K562 (cell line): ENCODE data around the gene FMNL2. TPM values are rescaled to one million over a fixed set of nuclear protein-coding genes. Genes with fewer than 3 reads are reported as not detected.

Source experiments
- ATAC-seq: fragments of 200-7000 bp; cut with Tn5 transposase; 3 replicates; pipeline ENCODE4 v1.9.1; 2020; ENCODE audit warnings: moderate library complexity
- BruUV-seq: library from RNA; stranded (reverse); fragments of 400-500 nt; replicated peaks from 2 replicates; lab custom pipeline; 2021; lab: Mats Ljungman, UMichigan
- CTCF ChIA-PET: fragments of 300-600 bp; formaldehyde crosslinking; extraction: SDS; loops from one replicate; lab custom pipeline; 2021; ENCODE audit warnings: low intra/inter-chr PET ratio; lab: Yijun Ruan, JAX
- POLR2A ChIA-PET: fragments of 300-600, 350-650 bp; sonication (Branson Sonifier 250); formaldehyde crosslinking; extraction: SDS; loops from one replicate; lab custom pipeline; 2021; ENCODE audit warnings: antibody characterized with exemption, inconsistent platforms; lab: Yijun Ruan, JAX
- DNase-seq, 4 experiments: peaks; one replicate each; pipeline versions ENCODE4 v3.0.0 to v3.0.0-alpha.2; 2011 to 2018; ENCODE audit warnings: low spot score in 3 of 4, mixed read lengths in 3 of 4; ENCODE audit errors: extremely low read depth in 1 of 4
- FAIRE-seq: peaks from 2 replicates; lab custom pipeline; 2011; peaks lifted over from hg19 to GRCh38; lab: Jason Lieb, UNC
- H2AFZ ChIP-seq: 2 replicates; pipeline ENCODE4 v1.6.0; 2011; ENCODE audit warnings: low read depth, low read length, control low read depth, inconsistent platforms
- H3K27ac ChIP-seq: fragments of 200-600 bp; 3 replicates; pipeline ENCODE4 v1.8.0; 2011; ENCODE audit warnings: low read depth, mild to moderate bottlenecking, control low read depth, inconsistent platforms, low read length, moderate library complexity, mixed read lengths; ENCODE audit errors: extremely low read depth
- H3K27me3 ChIP-seq, 2 experiments: fragments of 300-600 bp in 1 of 2; 2 replicates in 1 of 2; 3 replicates in 1 of 2; pipeline versions ENCODE4 v1.6.0 to v1.8.0; 2011; ENCODE audit warnings: inconsistent platforms in 2 of 2, low read length in 2 of 2, mild to moderate bottlenecking in 1 of 2, mixed read lengths in 1 of 2, moderate library complexity in 1 of 2; ENCODE audit not compliant: control insufficient read depth in 2 of 2, insufficient read depth in 2 of 2
- H3K36me3 ChIP-seq: fragments of 300-600 bp; 3 replicates; pipeline ENCODE4 v1.8.0; 2011; ENCODE audit warnings: mild to moderate bottlenecking, low read length, inconsistent platforms; ENCODE audit not compliant: control insufficient read depth, insufficient read depth
- H3K4me1 ChIP-seq, 2 experiments: fragments of 200-600 bp in 1 of 2; replicated peaks in 1 of 2; 2 replicates in 1 of 2; 3 replicates in 1 of 2; pipeline versions ENCODE4 v1.5.1 to v1.8.0; 2011; ENCODE audit warnings: inconsistent platforms in 2 of 2, low read length in 2 of 2, mild to moderate bottlenecking in 1 of 2, mixed read lengths in 1 of 2, moderate library complexity in 1 of 2; ENCODE audit not compliant: control insufficient read depth in 2 of 2, insufficient read depth in 2 of 2
- H3K4me2 ChIP-seq: 2 replicates; pipeline ENCODE4 v1.6.1; 2011; ENCODE audit warnings: low read length, control low read depth, inconsistent platforms, mixed read lengths; ENCODE audit not compliant: insufficient read depth
- H3K4me3 ChIP-seq: fragments of 200-600 bp; sonication (generic), shearing (Covaris generic); 2 replicates; pipeline ENCODE4 v1.5.1; 2016; ENCODE audit warnings: control low read depth, inconsistent platforms
- H3K79me2 ChIP-seq: fragments of 200-600 bp; 3 replicates; pipeline ENCODE4 v1.8.0; 2011; ENCODE audit warnings: low read length, inconsistent platforms; ENCODE audit not compliant: control insufficient read depth, insufficient read depth
- H3K9ac ChIP-seq, 2 experiments: 2 replicates each; pipeline versions ENCODE4 v1.6.0 to v1.6.1; 2011; ENCODE audit warnings: low read depth in 2 of 2, low read length in 2 of 2, control low read depth in 1 of 2, inconsistent platforms in 1 of 2, mild to moderate bottlenecking in 1 of 2, mixed read lengths in 1 of 2; ENCODE audit not compliant: insufficient read depth in 1 of 2
- H3K9me1 ChIP-seq: one replicate; pipeline ENCODE4 v1.6.0; 2011; ENCODE audit warnings: inconsistent platforms, mild to moderate bottlenecking, low read length, moderate library complexity; ENCODE audit not compliant: control insufficient read depth, insufficient read depth
- H3K9me3 ChIP-seq: replicated peaks from 2 replicates; pipeline ENCODE4 v1.5.1; 2011; ENCODE audit warnings: low read depth, low read length, inconsistent platforms; ENCODE audit not compliant: control insufficient read depth, insufficient read depth
- H4K20me1 ChIP-seq: replicated peaks from 2 replicates; pipeline ENCODE4 v1.6.1; 2011; ENCODE audit warnings: low read length, inconsistent platforms, mixed read lengths; ENCODE audit not compliant: control insufficient read depth, insufficient read depth
- ATF1 ChIP-seq, 2 experiments: fragments of 450-650 bp in 1 of 2; IDR thresholded peaks; 2 replicates each; pipeline ENCODE4 v1.6.1; 2016; ENCODE audit warnings: missing compliant biosample characterization in 1 of 2, missing genetic modification characterization in 1 of 2
- BRCA1 ChIP-seq, 2 experiments: fragments of 450-650 bp in 1 of 2; sonication (generic) in 1 of 2; formaldehyde crosslinking in 1 of 2; IDR thresholded peaks; 2 replicates each; pipeline versions ENCODE4 v1.5.0 to v1.6.1; 2017 to 2020; ENCODE audit warnings: mild to moderate bottlenecking in 1 of 2, missing genetic modification reagents in 1 of 2
- DMBX1 ChIP-seq: fragments of 250-450 bp; sonication (Bioruptor Pico); IDR thresholded peaks from 2 replicates; pipeline ENCODE4 v1.8.0; 2022; ENCODE audit warnings: inconsistent platforms, mild to moderate bottlenecking, moderate library complexity, borderline replicate concordance
- FOS ChIP-seq: IDR thresholded peaks from 3 replicates; pipeline ENCODE4 v1.6.1; 2011; ENCODE audit not compliant: insufficient read length; ENCODE audit errors: extremely low read depth
- FOSL1 ChIP-seq: fragments of 200-800 bp; sonication (Bioruptor generic); conservative IDR thresholded peaks from 2 replicates; pipeline ENCODE4 v1.6.1; 2016; ENCODE audit warnings: missing genetic modification characterization, missing compliant biosample characterization
- HCFC1 ChIP-seq: IDR thresholded peaks from 2 replicates; pipeline ENCODE4 v1.6.1; 2012; ENCODE audit warnings: low read depth, low read length, improper control_type of control experiment
- STAG1 ChIP-seq: sonication (generic); formaldehyde crosslinking; IDR thresholded peaks from 2 replicates; pipeline ENCODE4 v1.5.0; 2020; ENCODE audit warnings: missing genetic modification reagents, borderline replicate concordance
- ZNF124 ChIP-seq: sonication (generic); formaldehyde crosslinking; IDR thresholded peaks from 2 replicates; pipeline ENCODE4 v1.8.1; 2022; ENCODE audit warnings: missing genetic modification reagents
- ZNF316 ChIP-seq: fragments of 450-650 bp; IDR thresholded peaks from 2 replicates; pipeline ENCODE4 v1.6.1; 2016
- ZNF431 ChIP-seq: sonication (generic); formaldehyde crosslinking; IDR thresholded peaks from 2 replicates; pipeline ENCODE4 v1.8.0; 2022; ENCODE audit warnings: mild to moderate bottlenecking, missing genetic modification reagents
- WGBS: fragments of 100-300 bp; shearing (Covaris generic); methylation state at CpG from one replicate; pipeline ENCODE4 v1.1.6; 2016; ENCODE audit warnings: low coverage, mixed read lengths; ENCODE audit not compliant: insufficient coverage; ENCODE audit errors: missing lambda C conversion rate; 5-methylcytosine and 5-hydroxymethylcytosine counted together
- in situ Hi-C: fragments of 300-500 bp; cut with MboI; formaldehyde crosslinking; loops from 4 replicates; pipeline ENCODE4 v1.15.0; 2018; ENCODE audit warnings: inconsistent platforms, mixed read lengths
- intact Hi-C: fragments of 100-400 bp; cut with micrococcal nuclease; formaldehyde crosslinking; loops from 2 replicates; pipeline ENCODE4 v1.14.2; 2022
- polyA plus RNA-seq, 8 experiments: library from polyadenylated mRNA; depleted of rRNA in 4 of 8; stranded (reverse) in 5 of 8; unstranded in 3 of 8; fragments of >200 nt; fragmentation: Nextera tagmentation in 2 of 8; fragmentation: Illumina TruSeq in 1 of 8; extraction: Ambion mirVana in 2 of 8; extraction: Trizol in 1 of 8; gene quantifications; 2 replicates each; pipeline versions ENCODE4 v1.2.1 to v1.2.3, GENCODE V29; 2011 to 2014; ENCODE audit warnings: inconsistent platforms in 1 of 8, missing spikeins in 1 of 8
- total RNA-seq, 7 experiments: library from RNA; depleted of rRNA in 6 of 7; stranded (reverse); fragments of >200 nt in 6 of 7; fragmentation: Illumina TruSeq in 2 of 7; extraction: Trizol in 2 of 7; gene quantifications; 2 replicates each; pipeline versions ENCODE4 v1.2.1 to v1.2.3, GENCODE V29; 2011 to 2021; ENCODE audit warnings: low replicate concordance in 1 of 7
- TF ChIP-seq, protein P1 (sequence below): IDR thresholded peaks from 3 replicates; pipeline ENCODE4 v1.6.1; 2011; ENCODE audit warnings: borderline replicate concordance, mild to moderate bottlenecking, moderate library complexity; ENCODE audit not compliant: insufficient read length; ENCODE audit errors: extremely low read depth
- TF ChIP-seq, protein P2 (sequence below): fragments of 250-450 bp; sonication (Bioruptor Pico); IDR thresholded peaks from 2 replicates; pipeline ENCODE4 v1.5.0; 2020; ENCODE audit warnings: mild to moderate bottlenecking, borderline replicate concordance
- TF ChIP-seq, protein P3 (sequence below): fragments of 150-350 bp; IDR thresholded peaks from 2 replicates; pipeline ENCODE4 v1.6.1; 2014; ENCODE audit warnings: low read depth, mild to moderate bottlenecking, low read length, borderline replicate concordance

Gene FMNL2
- total and polyA plus RNA-seq, 9 of the 15 experiments (the other 6 are each of a cell fraction or from before 2014, with no cell fraction given), result 0.15 to 0.49 (median 0.24) TPM; not detected in 1

- FAIRE-seq, result no peak
- TF ChIP-seq ZNF124 (CRISPR knock-in tag) (no peak), ZNF316 (no peak), BRCA1 (IDR thresholded peaks at IDR 0.05) (no peak), BRCA1 (CRISPR knock-in tag; IDR thresholded peaks at IDR 0.05) (no peak), HCFC1 (no peak), ATF1 (CRISPR knock-in tag; IDR thresholded peaks at IDR 0.05) (no peak), ATF1 (tag; IDR thresholded peaks at IDR 0.05) (no peak), FOSL1 (tag) (peak; percentile 78), STAG1 (CRISPR knock-in tag) (no peak), FOS (no peak), DMBX1 (CRISPR knock-in tag) (no peak), ZNF431 (CRISPR knock-in tag) (no peak)
- TF ChIP-seq, protein P1, sequence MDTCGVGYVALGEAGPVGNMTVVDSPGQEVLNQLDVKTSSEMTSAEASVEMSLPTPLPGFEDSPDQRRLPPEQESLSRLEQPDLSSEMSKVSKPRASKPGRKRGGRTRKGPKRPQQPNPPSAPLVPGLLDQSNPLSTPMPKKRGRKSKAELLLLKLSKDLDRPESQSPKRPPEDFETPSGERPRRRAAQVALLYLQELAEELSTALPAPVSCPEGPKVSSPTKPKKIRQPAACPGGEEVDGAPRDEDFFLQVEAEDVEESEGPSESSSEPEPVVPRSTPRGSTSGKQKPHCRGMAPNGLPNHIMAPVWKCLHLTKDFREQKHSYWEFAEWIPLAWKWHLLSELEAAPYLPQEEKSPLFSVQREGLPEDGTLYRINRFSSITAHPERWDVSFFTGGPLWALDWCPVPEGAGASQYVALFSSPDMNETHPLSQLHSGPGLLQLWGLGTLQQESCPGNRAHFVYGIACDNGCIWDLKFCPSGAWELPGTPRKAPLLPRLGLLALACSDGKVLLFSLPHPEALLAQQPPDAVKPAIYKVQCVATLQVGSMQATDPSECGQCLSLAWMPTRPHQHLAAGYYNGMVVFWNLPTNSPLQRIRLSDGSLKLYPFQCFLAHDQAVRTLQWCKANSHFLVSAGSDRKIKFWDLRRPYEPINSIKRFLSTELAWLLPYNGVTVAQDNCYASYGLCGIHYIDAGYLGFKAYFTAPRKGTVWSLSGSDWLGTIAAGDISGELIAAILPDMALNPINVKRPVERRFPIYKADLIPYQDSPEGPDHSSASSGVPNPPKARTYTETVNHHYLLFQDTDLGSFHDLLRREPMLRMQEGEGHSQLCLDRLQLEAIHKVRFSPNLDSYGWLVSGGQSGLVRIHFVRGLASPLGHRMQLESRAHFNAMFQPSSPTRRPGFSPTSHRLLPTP, result no peak
- TF ChIP-seq, protein P2, sequence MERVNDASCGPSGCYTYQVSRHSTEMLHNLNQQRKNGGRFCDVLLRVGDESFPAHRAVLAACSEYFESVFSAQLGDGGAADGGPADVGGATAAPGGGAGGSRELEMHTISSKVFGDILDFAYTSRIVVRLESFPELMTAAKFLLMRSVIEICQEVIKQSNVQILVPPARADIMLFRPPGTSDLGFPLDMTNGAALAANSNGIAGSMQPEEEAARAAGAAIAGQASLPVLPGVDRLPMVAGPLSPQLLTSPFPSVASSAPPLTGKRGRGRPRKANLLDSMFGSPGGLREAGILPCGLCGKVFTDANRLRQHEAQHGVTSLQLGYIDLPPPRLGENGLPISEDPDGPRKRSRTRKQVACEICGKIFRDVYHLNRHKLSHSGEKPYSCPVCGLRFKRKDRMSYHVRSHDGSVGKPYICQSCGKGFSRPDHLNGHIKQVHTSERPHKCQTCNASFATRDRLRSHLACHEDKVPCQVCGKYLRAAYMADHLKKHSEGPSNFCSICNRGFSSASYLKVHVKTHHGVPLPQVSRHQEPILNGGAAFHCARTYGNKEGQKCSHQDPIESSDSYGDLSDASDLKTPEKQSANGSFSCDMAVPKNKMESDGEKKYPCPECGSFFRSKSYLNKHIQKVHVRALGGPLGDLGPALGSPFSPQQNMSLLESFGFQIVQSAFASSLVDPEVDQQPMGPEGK (CRISPR knock-in tag), result no peak
- TF ChIP-seq, protein P3, sequence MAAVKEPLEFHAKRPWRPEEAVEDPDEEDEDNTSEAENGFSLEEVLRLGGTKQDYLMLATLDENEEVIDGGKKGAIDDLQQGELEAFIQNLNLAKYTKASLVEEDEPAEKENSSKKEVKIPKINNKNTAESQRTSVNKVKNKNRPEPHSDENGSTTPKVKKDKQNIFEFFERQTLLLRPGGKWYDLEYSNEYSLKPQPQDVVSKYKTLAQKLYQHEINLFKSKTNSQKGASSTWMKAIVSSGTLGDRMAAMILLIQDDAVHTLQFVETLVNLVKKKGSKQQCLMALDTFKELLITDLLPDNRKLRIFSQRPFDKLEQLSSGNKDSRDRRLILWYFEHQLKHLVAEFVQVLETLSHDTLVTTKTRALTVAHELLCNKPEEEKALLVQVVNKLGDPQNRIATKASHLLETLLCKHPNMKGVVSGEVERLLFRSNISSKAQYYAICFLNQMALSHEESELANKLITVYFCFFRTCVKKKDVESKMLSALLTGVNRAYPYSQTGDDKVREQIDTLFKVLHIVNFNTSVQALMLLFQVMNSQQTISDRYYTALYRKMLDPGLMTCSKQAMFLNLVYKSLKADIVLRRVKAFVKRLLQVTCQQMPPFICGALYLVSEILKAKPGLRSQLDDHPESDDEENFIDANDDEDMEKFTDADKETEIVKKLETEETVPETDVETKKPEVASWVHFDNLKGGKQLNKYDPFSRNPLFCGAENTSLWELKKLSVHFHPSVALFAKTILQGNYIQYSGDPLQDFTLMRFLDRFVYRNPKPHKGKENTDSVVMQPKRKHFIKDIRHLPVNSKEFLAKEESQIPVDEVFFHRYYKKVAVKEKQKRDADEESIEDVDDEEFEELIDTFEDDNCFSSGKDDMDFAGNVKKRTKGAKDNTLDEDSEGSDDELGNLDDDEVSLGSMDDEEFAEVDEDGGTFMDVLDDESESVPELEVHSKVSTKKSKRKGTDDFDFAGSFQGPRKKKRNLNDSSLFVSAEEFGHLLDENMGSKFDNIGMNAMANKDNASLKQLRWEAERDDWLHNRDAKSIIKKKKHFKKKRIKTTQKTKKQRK, result no peak
Observed at GRCh38 chr2:152587187-152587947, 252.4 kb downstream of the FMNL2 start.

More at GRCh38 chr2:152587187-152587947, 252.4 kb downstream of the FMNL2 start:
- WGBS, result 30% methylated on average over 7 of the region's 7 CpGs
- Histone ChIP-seq H3K27ac (no peak overlapping the region), H3K4me1 (peaks cover 5 to 15% of the 10 kb centered on the region in 2 experiments; a peak in 3 of 5 replicates), H3K27me3 (no peaks in the 10 kb centered on the region), H3K79me2 (no peaks in the 10 kb centered on the region), H3K9me1 (no peaks in the 10 kb centered on the region), H3K9me3 (no peaks in the 10 kb centered on the region), H4K20me1 (no peaks in the 10 kb centered on the region), H2AFZ (peak overlapping the region; percentile 56; the same call in 1 of the 2 replicates), H3K9ac (no peak overlapping the region), H3K4me2 (no peak overlapping the region), H3K4me3 (no peak overlapping the region), H3K36me3 (no peaks in the 10 kb centered on the region)
- BruUV-seq, result no TSS peak
- POLR2A ChIA-PET, result no interaction called here
- intact Hi-C loops (no loop called here), in situ Hi-C loops (no loop called here)
- peak; percentile 26 for ATAC-seq
- DNase-seq, result peak in 2 of 4 experiments; percentile 17 to 26
- CTCF ChIA-PET, result no interaction called here
